Measurements from ENCODE around the gene CDKN2D.

GRCh38 chr19:10575011-10575716 is 6.4 kb upstream of the CDKN2D start:
- TF ChIP-seq EZH2 (IDR thresholded peaks at IDR 0.05) (no peak), RAD21 (IDR thresholded peaks at IDR 0.05; ENCODE audit: low read depth) (no peak), TCF7L2 (IDR thresholded peaks at IDR 0.05; ENCODE audit: borderline replicate concordance, extremely low read depth, insufficient read depth, insufficient read length) (no peak), EGR1 (IDR thresholded peaks at IDR 0.05; ENCODE audit: low read depth) (no peak), POLR2A (IDR thresholded peaks at IDR 0.05; ENCODE audit: borderline replicate concordance, extremely low read depth, insufficient read depth, insufficient read length) (no peak), POLR2AphosphoS5 (IDR thresholded peaks at IDR 0.05; ENCODE audit: low read depth, low read length) (no peak), CEBPB (IDR thresholded peaks at IDR 0.05; ENCODE audit: low read depth) (no peak), EZH2phosphoT487 (IDR thresholded peaks at IDR 0.05; ENCODE audit: borderline replicate concordance) (no peak)
- TF ChIP-seq, protein P1, sequence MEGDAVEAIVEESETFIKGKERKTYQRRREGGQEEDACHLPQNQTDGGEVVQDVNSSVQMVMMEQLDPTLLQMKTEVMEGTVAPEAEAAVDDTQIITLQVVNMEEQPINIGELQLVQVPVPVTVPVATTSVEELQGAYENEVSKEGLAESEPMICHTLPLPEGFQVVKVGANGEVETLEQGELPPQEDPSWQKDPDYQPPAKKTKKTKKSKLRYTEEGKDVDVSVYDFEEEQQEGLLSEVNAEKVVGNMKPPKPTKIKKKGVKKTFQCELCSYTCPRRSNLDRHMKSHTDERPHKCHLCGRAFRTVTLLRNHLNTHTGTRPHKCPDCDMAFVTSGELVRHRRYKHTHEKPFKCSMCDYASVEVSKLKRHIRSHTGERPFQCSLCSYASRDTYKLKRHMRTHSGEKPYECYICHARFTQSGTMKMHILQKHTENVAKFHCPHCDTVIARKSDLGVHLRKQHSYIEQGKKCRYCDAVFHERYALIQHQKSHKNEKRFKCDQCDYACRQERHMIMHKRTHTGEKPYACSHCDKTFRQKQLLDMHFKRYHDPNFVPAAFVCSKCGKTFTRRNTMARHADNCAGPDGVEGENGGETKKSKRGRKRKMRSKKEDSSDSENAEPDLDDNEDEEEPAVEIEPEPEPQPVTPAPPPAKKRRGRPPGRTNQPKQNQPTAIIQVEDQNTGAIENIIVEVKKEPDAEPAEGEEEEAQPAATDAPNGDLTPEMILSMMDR (IDR thresholded peaks at IDR 0.05 in 2 of 3, conservative IDR thresholded peaks at IDR 0.05 in 1 of 3; ENCODE audit: borderline replicate concordance in 1 of 3, insufficient read depth in 1 of 3, low read depth in 2 of 3, low read length in 2 of 3), result no peak
- TF ChIP-seq, protein P2, sequence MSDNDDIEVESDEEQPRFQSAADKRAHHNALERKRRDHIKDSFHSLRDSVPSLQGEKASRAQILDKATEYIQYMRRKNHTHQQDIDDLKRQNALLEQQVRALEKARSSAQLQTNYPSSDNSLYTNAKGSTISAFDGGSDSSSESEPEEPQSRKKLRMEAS (IDR thresholded peaks at IDR 0.05), result no peak
- TF ChIP-seq, protein P3, sequence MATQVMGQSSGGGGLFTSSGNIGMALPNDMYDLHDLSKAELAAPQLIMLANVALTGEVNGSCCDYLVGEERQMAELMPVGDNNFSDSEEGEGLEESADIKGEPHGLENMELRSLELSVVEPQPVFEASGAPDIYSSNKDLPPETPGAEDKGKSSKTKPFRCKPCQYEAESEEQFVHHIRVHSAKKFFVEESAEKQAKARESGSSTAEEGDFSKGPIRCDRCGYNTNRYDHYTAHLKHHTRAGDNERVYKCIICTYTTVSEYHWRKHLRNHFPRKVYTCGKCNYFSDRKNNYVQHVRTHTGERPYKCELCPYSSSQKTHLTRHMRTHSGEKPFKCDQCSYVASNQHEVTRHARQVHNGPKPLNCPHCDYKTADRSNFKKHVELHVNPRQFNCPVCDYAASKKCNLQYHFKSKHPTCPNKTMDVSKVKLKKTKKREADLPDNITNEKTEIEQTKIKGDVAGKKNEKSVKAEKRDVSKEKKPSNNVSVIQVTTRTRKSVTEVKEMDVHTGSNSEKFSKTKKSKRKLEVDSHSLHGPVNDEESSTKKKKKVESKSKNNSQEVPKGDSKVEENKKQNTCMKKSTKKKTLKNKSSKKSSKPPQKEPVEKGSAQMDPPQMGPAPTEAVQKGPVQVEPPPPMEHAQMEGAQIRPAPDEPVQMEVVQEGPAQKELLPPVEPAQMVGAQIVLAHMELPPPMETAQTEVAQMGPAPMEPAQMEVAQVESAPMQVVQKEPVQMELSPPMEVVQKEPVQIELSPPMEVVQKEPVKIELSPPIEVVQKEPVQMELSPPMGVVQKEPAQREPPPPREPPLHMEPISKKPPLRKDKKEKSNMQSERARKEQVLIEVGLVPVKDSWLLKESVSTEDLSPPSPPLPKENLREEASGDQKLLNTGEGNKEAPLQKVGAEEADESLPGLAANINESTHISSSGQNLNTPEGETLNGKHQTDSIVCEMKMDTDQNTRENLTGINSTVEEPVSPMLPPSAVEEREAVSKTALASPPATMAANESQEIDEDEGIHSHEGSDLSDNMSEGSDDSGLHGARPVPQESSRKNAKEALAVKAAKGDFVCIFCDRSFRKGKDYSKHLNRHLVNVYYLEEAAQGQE (IDR thresholded peaks at IDR 0.05; ENCODE audit: low read depth), result no peak

Data from HCT116 (cell line).